ENCODE data around the gene ADRA1B.
"Not testable (repeated sequence)": the region's sequence is repeated elsewhere in the genome, so short reads cannot be mapped to it uniquely, and the experiment has no call there.

The ADRA1B gene

GRCh38 chr5:159933531-159934485 lies 17.5 kb downstream of the ADRA1B start:
- DNase-seq, result no peak

- DNase-seq, result no peak
Observed at GRCh38 chr5:159935946-159936345, 19.7 kb downstream of the ADRA1B start.

GRCh38 chr5:159936686-159937329 lies 20.5 kb downstream of the ADRA1B start:
- DNase-seq, result no peak

GRCh38 chr5:159937580-159937979 lies 21.3 kb downstream of the ADRA1B start:
- no peak for DNase-seq

GRCh38 chr5:159943326-159943725 lies 27.0 kb downstream of the ADRA1B start:
- no peak for DNase-seq

GRCh38 chr5:159944056-159944600 lies 27.8 kb downstream of the ADRA1B start:
- DNase-seq, result no peak

GRCh38 chr5:159945359-159945758 lies 29.1 kb downstream of the ADRA1B start:
- no peak for DNase-seq

- DNase-seq, result no peak
Observed at GRCh38 chr5:159947708-159948358, 31.6 kb downstream of the ADRA1B start.

GRCh38 chr5:159951387-159951786 lies 35.1 kb downstream of the ADRA1B start:
- DNase-seq, result no peak

GRCh38 chr5:159951834-159952233 lies 35.6 kb downstream of the ADRA1B start:
- no peak for DNase-seq

- no peak for DNase-seq
Observed at GRCh38 chr5:159953609-159954008, 37.3 kb downstream of the ADRA1B start.

GRCh38 chr5:159955056-159955624 lies 38.9 kb downstream of the ADRA1B start:
- no peak for DNase-seq

GRCh38 chr5:159956074-159956473 lies 39.8 kb downstream of the ADRA1B start:
- no peak for DNase-seq

- DNase-seq, result no peak
Observed at GRCh38 chr5:159961176-159962160, 45.2 kb downstream of the ADRA1B start.

- no peak for DNase-seq
Observed at GRCh38 chr5:159962214-159962613, 45.9 kb downstream of the ADRA1B start.

- no peak for DNase-seq
Observed at GRCh38 chr5:159963935-159964334, 47.7 kb downstream of the ADRA1B start.

GRCh38 chr5:159965031-159965837 lies 49.0 kb downstream of the ADRA1B start:
- peak; percentile 32 for DNase-seq

GRCh38 chr5:159965838-159966128 lies 49.5 kb downstream of the ADRA1B start:
- not testable (repeated sequence) for DNase-seq

GRCh38 chr5:159969966-159970365 lies 53.7 kb downstream of the ADRA1B start:
- DNase-seq, result no peak

GRCh38 chr5:159971038-159971437 lies 54.8 kb downstream of the ADRA1B start:
- DNase-seq, result no peak

- no peak for DNase-seq
Observed at GRCh38 chr5:159971514-159971913, 55.2 kb downstream of the ADRA1B start.

All from GOT3 (cell line).